T-helper 1 cell treated with Interleukin-12 subunit alpha and Interleukin-12 subunit beta and Interleukin-4 antibody, amounts not matched to agents 30 μg/mL and 1 μg/mL, for 36 hours (primary cell): Measurements from ENCODE around the gene ARHGAP19.
"Not testable (repeated sequence)": the region's sequence is repeated elsewhere in the genome, so short reads cannot be mapped to it uniquely, and the experiment has no call there.

ENCODE experiments used
- H3K27ac Mint-ChIP-seq: one replicate; pipeline ENCODE4 v1.8.0; 2021; ENCODE audit warnings: mild to moderate bottlenecking, mixed read lengths
- H3K27me3 Mint-ChIP-seq: one replicate; pipeline ENCODE4 v1.8.0; 2021; ENCODE audit warnings: low read depth, mixed read lengths
- H3K36me3 Mint-ChIP-seq: one replicate; pipeline ENCODE4 v1.8.0; 2021; ENCODE audit warnings: low read depth, mixed read lengths
- H3K4me1 Mint-ChIP-seq: one replicate; pipeline ENCODE4 v1.8.0; 2021; ENCODE audit warnings: low read depth, mixed read lengths
- H3K4me3 Mint-ChIP-seq: one replicate; pipeline ENCODE4 v1.8.0; 2021; ENCODE audit warnings: mild to moderate bottlenecking, moderate library complexity, mixed read lengths
- H3K9me3 Mint-ChIP-seq: one replicate; pipeline ENCODE4 v1.8.0; 2021; ENCODE audit warnings: mixed read lengths

The ARHGAP19 gene

DNA sequence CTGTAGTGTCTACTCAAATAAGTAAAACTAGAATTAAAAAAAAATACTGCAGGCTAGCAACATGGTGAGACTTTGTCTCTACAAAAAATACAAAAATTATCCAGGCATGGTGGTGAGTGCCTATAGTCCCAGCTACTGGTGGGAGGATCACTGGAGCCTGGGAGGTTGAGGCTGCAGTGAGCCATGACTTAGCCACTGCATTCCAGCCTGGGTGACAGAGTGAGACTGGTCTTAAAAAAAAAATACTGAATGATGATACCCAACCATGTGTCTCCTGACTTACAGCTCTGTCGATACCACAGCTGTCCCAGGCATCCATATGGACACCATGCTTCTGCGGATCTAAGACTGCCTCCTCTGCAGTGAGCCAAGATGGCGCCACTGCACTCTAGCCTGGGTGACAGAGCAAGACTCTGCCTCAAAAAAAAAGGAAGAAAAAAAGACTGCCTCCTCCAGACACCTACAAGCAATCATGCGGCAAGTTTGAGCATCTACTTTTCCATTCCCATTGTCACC, 18.7 kb upstream of the ARHGAP19 start:
- no peak overlapping the region for H3K4me3 Mint-ChIP-seq
- no peaks in the 10 kb centered on the region for H3K4me1 Mint-ChIP-seq
- no peaks in the 10 kb centered on the region for H3K36me3 Mint-ChIP-seq
- H3K27me3 Mint-ChIP-seq, result no peaks in the 10 kb centered on the region
- H3K9me3 Mint-ChIP-seq, result no peaks in the 10 kb centered on the region
- no peak overlapping the region for H3K27ac Mint-ChIP-seq

DNA sequence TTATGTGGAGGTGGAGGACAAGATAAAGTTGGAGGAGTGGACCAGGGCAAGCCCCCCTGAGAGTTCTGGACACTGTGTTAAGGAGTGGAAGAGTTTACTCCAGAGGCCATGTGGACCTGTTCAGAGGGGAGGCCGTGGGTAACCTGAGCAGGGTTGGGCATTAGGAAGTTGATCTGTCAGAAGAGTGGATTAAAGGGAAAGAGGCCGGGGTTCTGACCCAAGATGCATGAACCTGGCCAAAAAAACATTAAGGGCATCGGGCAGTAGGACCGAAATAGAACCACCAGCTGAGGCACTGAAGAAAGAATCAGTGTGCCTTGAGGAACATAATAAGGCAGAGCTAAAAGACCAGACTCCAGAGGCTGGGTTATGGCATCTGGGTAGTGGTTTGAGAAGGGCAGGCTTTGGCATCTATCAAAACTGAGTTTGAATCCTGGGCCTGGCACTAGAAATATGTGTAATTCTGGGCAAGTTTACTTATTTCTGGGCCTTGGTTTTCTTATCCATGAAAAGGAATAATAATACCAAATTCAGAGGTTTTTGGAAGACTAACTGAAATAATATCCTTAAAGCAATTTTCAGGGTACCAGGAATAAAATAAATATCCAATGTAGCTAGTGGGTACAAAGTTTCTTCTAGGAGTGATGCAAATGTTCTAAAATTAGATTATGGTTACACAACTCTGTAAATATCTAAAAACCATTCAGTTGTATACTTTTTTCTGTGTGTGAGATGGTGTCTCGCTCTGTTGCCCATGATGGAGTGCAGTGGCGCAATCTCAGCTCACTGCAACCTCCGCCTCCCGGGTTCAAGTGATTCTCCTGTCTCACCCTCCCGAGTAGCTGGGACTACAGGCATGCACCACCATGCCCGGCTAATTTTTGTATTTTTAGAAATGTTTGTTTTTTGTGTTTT, 15.7 kb upstream of the ARHGAP19 start:
- H3K9me3 Mint-ChIP-seq, result no peaks in the 10 kb centered on the region
- H3K27me3 Mint-ChIP-seq, result no peaks in the 10 kb centered on the region
- no peak overlapping the region for H3K27ac Mint-ChIP-seq
- H3K4me1 Mint-ChIP-seq, result no peaks in the 10 kb centered on the region
- H3K4me3 Mint-ChIP-seq, result no peak overlapping the region
- no peaks in the 10 kb centered on the region for H3K36me3 Mint-ChIP-seq

DNA sequence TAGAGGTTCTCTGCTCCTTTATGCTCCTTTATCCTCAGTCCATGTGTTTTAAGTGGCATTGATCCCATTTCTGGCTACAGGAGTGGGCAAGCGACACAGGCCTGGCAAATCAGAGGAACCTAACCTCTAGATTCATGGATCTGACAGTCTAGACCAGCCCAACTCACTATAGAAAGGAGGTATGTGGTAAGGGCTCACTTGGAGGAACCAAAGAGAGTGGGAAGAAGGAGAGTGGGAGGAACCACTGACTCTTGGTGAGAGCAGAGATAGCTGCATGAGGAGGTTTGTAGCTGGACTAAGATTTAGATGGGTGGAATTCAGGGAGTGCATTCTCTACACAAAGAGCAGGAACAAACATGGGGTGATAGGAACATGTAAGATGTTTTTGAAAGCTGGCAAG, 15.0 kb upstream of the ARHGAP19 start:
- Mint-ChIP-seq H3K4me1 (no peaks in the 10 kb centered on the region), H3K27me3 (no peaks in the 10 kb centered on the region), H3K4me3 (no peak overlapping the region), H3K36me3 (no peaks in the 10 kb centered on the region), H3K27ac (no peak overlapping the region), H3K9me3 (no peaks in the 10 kb centered on the region)

DNA sequence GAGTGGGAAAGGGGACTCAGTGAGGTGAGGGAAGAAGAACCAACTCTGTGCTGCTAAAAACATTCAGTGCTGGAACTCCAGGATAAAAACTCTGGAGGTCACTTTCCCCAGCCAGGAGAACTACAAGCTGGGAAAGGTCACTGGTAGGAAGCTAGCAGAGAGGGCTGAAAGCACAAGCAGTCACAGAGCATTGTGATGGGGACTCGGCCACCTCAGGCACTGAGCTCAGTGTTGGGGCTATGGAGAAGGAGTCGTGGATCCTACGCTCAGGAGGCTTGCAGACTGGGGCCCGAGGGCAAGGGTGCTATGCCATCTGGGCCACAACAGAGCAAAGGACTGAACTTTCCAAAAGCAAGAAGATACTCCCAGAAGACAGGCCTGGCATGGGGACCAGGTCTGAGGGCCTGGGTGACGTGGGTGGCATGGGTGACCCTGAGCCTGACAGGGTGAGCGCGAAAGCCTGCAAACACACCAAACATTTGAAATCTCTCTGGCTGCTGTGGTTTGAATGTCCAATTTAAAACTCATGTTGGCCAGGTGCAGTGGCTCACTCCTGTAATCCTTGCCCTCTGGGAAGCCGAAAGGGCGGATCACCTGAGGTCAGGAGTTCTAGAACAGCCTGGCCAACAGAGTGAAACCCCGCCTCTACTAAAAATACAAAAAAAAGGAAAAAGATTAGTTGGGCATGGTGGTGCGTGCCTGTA, 9.8 kb upstream of the ARHGAP19 start:
- H3K27ac Mint-ChIP-seq, result no peak overlapping the region
- H3K36me3 Mint-ChIP-seq, result no peaks in the 10 kb centered on the region
- H3K4me3 Mint-ChIP-seq, result no peak overlapping the region
- H3K4me1 Mint-ChIP-seq, result peaks cover 3% of the 10 kb centered on the region
- H3K9me3 Mint-ChIP-seq, result no peaks in the 10 kb centered on the region
- H3K27me3 Mint-ChIP-seq, result no peaks in the 10 kb centered on the region

DNA sequence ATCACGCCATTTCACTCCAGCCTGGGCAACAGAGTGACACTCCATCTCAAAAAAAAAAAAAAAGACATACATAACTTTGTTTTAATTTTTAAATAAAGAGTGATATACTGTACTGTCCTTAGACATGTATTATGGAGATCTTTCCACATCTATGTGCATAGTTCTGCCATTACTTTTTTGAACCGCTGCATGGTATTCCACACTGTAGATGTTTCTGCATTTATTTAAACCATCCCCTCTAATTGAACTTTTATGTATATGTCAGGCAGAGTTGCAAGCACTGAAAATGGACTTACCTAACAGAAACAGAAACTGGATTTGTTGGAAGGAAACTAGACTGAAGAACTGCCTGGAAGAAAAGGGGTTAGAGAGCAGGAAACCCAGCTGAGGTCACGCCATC, 8.5 kb upstream of the ARHGAP19 start:
- Mint-ChIP-seq H3K27ac (no peak overlapping the region), H3K9me3 (no peaks in the 10 kb centered on the region), H3K36me3 (no peaks in the 10 kb centered on the region), H3K4me1 (peaks cover 3% of the 10 kb centered on the region), H3K4me3 (no peak overlapping the region), H3K27me3 (no peaks in the 10 kb centered on the region)

DNA sequence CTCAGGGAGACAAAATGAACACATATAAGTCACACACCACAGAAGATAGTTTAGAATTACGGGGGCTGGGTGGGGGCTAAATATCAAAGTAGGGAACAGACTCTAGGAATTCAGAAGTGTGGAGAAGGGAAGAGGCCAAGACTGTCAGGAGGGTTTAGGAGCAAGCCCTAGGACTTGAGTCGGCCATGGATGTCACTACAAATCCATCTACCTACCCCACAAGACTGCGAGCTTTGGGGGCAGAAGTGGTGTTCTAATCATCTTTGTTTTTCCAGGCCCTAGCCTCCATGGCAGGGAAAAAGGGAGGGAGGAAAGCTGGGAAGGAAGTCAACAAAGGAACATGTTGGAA, 5.8 kb upstream of the ARHGAP19 start:
- Mint-ChIP-seq H3K36me3 (no peaks in the 10 kb centered on the region), H3K4me1 (peaks cover 5% of the 10 kb centered on the region), H3K9me3 (no peaks in the 10 kb centered on the region), H3K27ac (no peak overlapping the region), H3K27me3 (peaks cover 3% of the 10 kb centered on the region), H3K4me3 (no peak overlapping the region)

DNA sequence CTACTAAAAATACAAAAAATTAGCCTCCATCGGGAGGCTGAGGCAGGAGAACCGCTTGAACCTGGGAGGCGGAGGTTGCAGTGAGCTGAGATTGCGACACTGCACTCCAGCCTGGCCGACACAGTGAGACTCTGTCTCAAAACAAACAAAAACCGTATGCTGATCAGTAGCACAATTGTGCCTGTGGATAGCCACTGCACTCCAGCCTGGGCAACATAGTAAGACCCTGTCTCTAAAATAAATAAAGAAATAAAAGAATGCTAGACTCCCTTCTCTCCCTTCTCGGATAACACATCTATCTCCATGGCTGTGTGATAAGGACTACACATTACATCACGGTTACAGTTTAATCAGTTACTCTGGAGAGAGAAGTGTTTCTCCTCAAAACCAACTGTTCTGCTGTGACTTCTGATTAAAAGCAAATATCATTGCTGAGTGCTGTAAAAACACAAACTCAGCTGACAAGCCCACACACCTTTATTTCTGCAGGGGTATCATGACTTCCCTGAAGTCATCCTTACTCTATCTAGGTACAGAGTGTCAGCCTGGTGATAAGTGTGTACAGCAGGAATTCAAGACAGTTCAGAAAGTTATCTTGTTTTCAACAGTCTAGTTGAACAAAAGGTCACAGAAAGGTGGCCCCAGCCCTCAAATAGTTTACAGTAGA, 5.3 kb upstream of the ARHGAP19 start:
- H3K4me3 Mint-ChIP-seq, result no peak overlapping the region
- no peak overlapping the region for H3K27ac Mint-ChIP-seq
- no peaks in the 10 kb centered on the region for H3K9me3 Mint-ChIP-seq
- H3K27me3 Mint-ChIP-seq, result peaks cover 5% of the 10 kb centered on the region
- H3K4me1 Mint-ChIP-seq, result peaks cover 6% of the 10 kb centered on the region
- H3K36me3 Mint-ChIP-seq, result no peaks in the 10 kb centered on the region

DNA sequence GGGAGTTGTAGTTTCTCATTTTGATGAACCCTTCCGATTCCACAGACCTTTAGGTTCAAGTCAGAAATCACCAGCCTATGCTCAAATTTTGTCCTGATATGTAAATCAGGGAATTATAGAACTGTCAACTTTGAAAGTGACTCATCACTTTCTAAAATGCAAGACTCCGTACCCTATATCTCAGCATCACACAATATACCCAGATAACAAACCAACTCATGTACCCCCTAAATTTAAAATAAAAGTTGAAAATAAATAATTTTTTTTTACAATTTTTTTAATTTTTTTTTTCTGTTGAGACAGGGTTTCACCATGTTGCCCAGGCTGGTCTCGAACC, 393 bp upstream of the ARHGAP19 start:
- Mint-ChIP-seq H3K27ac (peak overlapping the region; percentile 95), H3K9me3 (no peaks in the 10 kb centered on the region), H3K27me3 (peaks cover 7% of the 10 kb centered on the region), H3K36me3 (peaks cover 4% of the 10 kb centered on the region), H3K4me1 (peaks cover 24% of the 10 kb centered on the region), H3K4me3 (peak overlapping the region; percentile 94)

DNA sequence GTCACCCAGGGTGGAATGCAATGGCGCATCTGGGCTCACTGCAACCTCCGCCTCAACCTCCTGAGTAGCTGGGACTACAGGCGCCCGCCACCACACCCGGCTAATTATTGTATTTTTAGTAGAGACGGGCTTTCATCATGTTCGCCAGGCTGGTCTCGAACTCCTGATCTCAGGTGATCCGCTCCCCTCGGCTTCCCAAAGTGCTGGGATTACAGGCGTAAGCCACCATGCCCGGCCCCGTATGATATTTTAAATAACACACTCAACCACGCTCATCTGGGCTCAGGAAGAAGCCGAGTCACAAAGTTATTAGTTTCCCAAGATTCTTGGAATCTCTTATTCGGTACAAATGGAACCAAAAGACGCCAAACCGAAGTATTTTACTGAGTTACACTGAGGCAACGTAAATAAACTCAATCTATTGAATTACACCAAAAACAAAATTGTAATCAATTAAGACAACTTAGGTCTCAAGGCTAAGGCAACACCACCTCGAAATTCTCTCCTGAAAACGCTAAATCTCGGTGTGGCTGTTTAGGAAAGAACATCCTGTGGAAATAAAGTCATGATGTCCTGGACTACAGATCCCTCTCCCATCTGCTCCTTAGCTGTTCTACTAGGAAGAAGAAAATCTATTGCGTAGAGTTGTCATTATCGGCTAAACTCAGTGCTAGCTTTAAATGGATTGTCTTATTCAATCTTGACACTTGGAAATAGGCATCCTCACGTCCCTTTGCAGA, 910 bp downstream of the ARHGAP19 start:
- peaks cover 4% of the 10 kb centered on the region for H3K36me3 Mint-ChIP-seq
- H3K27ac Mint-ChIP-seq, result peak overlapping the region; percentile 89
- peaks cover 24% of the 10 kb centered on the region for H3K4me1 Mint-ChIP-seq
- H3K4me3 Mint-ChIP-seq, result peak overlapping the region; percentile 94
- peaks cover 7% of the 10 kb centered on the region for H3K27me3 Mint-ChIP-seq
- H3K9me3 Mint-ChIP-seq, result no peaks in the 10 kb centered on the region

DNA sequence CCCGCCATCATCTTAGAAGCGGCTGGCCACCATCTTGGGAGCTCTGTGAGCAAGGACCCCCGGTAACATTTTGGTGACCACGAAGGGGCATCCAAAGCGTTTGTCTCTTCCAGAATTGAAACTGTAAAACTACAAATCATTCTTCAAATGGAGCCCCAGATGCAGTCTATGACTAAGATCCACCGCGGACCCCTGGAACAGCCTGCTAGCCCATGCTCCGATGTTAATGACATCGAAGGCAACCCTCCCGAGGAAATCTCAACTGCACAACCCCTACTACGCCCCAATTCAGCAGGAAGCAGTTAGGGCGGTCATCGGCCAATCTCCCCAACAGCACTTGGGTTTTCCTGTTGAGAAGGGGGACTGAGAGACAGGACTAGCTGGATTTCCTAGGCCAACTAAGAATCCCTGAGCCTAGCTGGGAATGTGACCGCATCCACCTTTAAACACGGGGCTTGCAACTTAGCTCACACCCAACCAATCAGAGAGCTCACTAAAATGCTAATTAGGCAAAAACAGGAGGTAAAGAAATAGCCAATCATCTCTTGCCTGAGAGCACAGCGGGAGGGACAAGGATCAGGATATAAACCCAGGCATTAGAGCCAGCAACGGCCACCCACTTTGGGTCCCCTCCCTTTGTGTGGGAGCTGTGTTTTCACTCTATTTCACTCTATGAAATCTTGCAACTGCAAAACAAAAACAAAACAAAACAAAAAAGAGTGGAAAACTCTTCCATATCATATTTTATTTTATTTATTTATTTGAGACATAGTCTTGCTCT, 1.7 kb downstream of the ARHGAP19 start:
- H3K9me3 Mint-ChIP-seq, H3K36me3 Mint-ChIP-seq, H3K27me3 Mint-ChIP-seq, H3K27ac Mint-ChIP-seq: not testable (repeated sequence)
- peak overlapping the region; percentile 94 for H3K4me3 Mint-ChIP-seq
- peaks cover 27% of the 10 kb centered on the region for H3K4me1 Mint-ChIP-seq

DNA sequence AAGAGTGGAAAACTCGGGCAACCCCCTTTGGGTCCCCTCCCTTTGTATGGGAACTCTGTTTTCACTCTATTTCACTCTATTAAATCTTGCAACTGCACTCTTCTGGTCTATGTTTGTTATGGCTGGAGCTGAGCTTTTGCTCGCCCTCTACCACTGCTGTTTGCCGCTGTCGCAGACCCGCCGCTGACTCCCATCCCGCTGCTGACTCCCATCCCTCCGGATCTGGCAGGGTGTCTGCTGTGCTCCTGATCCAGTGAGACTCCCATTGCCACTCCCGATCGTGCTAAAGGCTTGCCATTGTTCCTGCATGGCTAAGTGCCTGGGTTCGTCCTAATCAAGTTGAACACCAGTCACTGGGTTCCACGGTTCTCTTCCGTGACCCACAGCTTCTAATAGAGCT, 2.4 kb downstream of the ARHGAP19 start:
- H3K27me3 Mint-ChIP-seq, H3K4me3 Mint-ChIP-seq, H3K9me3 Mint-ChIP-seq, H3K36me3 Mint-ChIP-seq: not testable (repeated sequence)
- H3K4me1 Mint-ChIP-seq, result peaks cover 28% of the 10 kb centered on the region
- H3K27ac Mint-ChIP-seq, result peak overlapping the region; percentile 19

DNA sequence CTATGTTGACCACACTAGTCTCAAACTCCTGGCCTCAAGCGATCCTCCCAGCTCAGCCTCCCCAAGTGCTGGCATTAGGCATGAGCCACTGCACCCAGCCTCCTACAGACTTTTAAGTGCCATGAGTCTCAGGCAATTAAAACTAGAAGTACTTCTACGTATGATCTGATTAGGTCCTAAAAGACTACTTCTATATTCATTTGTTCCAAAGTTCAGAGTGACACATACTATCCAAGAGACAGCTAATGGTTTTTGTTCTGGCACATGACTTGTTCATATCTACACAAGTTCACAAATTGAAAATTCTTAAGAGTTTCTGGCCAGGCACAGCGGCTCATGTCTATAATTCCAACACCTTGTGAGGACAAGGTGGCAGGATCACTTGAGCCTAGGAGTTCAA, 11.7 kb downstream of the ARHGAP19 start:
- Mint-ChIP-seq H3K27me3 (no peaks in the 10 kb centered on the region), H3K4me3 (no peak overlapping the region), H3K9me3 (no peaks in the 10 kb centered on the region), H3K36me3 (peaks cover 1% of the 10 kb centered on the region), H3K4me1 (peaks cover 8% of the 10 kb centered on the region), H3K27ac (no peak overlapping the region)

DNA sequence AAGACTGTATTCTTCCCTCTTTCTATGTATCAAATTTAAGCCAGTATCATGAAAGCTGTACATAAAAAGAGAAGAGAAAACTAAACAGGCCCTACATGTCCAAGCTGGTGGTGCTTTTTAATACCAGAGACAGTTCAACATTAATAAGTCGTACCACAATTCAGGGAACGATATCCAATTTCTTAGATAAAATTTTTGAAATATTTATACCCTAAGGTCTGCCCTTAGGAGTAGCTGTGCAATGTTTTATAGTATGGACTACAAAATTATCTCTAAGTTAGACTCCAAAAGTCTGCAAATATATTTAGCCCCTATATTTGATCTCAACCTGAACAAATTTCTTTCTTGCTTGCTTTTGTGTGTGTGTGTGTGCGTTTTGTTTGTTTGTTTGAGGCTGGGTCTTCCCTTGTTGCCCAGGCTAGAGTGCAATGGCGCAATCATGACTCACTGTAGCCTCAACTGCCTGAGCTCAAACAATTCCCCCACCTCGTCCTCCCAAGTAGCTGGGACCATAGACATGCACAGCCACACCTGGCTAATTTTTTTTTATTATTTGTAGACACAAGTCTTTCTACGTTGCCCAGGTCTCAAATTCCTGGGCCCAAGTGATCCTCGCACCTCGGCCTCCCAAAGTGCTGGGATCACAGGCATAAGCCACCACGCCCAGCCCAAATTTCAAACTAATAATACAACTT, 13.2 kb downstream of the ARHGAP19 start:
- no peaks in the 10 kb centered on the region for H3K27me3 Mint-ChIP-seq
- H3K36me3 Mint-ChIP-seq, result no peaks in the 10 kb centered on the region
- peaks cover 7% of the 10 kb centered on the region for H3K4me1 Mint-ChIP-seq
- no peaks in the 10 kb centered on the region for H3K9me3 Mint-ChIP-seq
- H3K27ac Mint-ChIP-seq, result no peak overlapping the region
- no peak overlapping the region for H3K4me3 Mint-ChIP-seq
